Measurements from ENCODE around the gene TMEM236. TPM values are rescaled to one million over a fixed set of nuclear protein-coding genes. Genes with fewer than 3 reads are reported as not detected.

Gene TMEM236
- total and polyA plus RNA-seq, 2 donors: 0.44 to 1.2 TPM

DNA sequence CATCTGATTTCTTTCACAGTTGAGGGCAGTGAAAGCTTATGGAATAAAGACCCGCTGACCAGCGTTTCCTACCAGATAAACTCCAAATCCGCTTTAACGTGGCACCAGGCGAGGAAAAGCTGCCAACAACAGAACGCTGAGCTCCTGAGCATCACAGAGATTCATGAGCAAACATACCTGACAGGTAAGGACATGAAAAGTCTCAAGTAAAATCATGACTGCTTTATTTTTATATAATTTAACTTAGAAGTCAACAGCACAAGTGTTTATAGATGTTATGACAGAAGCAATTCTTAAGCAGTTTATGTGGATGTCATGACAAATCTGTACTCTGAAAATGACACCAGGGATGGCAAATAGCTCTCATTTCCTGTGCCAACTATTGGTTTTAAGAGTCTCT, 81.7 kb downstream of the TMEM236 start:
- Histone ChIP-seq H3K4me1 (ENCODE audit: insufficient read depth) (no peaks in the 10 kb centered on the region), H3K27ac (ENCODE audit: low read depth) (no peak overlapping the region), H3K4me3 (ENCODE audit: low read depth, low read length) (no peak overlapping the region), H3K36me3 (ENCODE audit: insufficient read depth) (no peaks in the 10 kb centered on the region)
- DNase-seq (ENCODE audit: extremely low spot score): no peak
- WGBS: 55% methylated on average over 6 of the region's 6 CpGs

GRCh38 chr10:17835688-17836087, 83.7 kb downstream of the TMEM236 start:
- WGBS: 35% methylated on average over 1 of the region's 1 CpG
- Histone ChIP-seq H3K4me3 (ENCODE audit: low read depth, low read length) (no peak overlapping the region), H3K4me1 (ENCODE audit: insufficient read depth) (no peaks in the 10 kb centered on the region), H3K27ac (ENCODE audit: low read depth) (no peak overlapping the region), H3K36me3 (ENCODE audit: insufficient read depth) (no peaks in the 10 kb centered on the region)
- DNase-seq (ENCODE audit: extremely low spot score): no peak

DNA sequence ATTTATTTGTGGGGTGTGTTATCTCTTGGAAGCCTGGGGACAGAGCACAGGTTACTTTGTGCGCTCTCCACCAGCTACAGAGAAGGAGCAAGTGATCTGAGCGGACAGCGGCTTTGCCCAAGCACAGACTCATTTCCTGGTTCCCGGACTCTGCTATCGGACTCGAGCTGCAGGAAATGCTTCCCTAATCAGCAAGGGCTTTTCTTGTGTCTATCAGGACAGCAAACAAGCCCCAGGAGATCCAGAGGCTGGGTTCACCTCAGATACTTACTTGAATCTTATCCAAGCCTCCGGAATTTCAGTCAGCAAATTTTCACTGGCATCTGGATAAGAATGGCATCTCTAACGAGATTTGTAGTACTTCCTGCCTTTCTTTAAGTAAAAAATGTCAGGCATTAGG, 84.9 kb downstream of the TMEM236 start:
- DNase-seq (ENCODE audit: extremely low spot score): no peak
- H3K36me3 ChIP-seq (ENCODE audit: insufficient read depth): no peaks in the 10 kb centered on the region
- no peak overlapping the region for H3K4me3 ChIP-seq (ENCODE audit: low read depth, low read length)
- no peak overlapping the region for H3K27ac ChIP-seq (ENCODE audit: low read depth)
- no peaks in the 10 kb centered on the region for H3K4me1 ChIP-seq (ENCODE audit: insufficient read depth)
- WGBS: 8% methylated on average over 8 of the region's 8 CpGs

- no peak for DNase-seq (ENCODE audit: extremely low spot score)
- no peaks in the 10 kb centered on the region for H3K36me3 ChIP-seq (ENCODE audit: insufficient read depth)
- 45% methylated on average over 9 of the region's 9 CpGs for WGBS
- no peak overlapping the region for H3K27ac ChIP-seq (ENCODE audit: low read depth)
- no peak overlapping the region for H3K4me3 ChIP-seq (ENCODE audit: low read depth, low read length)
- no peaks in the 10 kb centered on the region for H3K4me1 ChIP-seq (ENCODE audit: insufficient read depth)
Observed at GRCh38 chr10:17838080-17838648, 86.2 kb downstream of the TMEM236 start.

- no peak for DNase-seq (ENCODE audit: extremely low spot score)
- Histone ChIP-seq H3K4me1 (ENCODE audit: insufficient read depth) (no peaks in the 10 kb centered on the region), H3K36me3 (ENCODE audit: insufficient read depth) (no peaks in the 10 kb centered on the region), H3K4me3 (ENCODE audit: low read depth, low read length) (no peak overlapping the region), H3K27ac (ENCODE audit: low read depth) (no peak overlapping the region)
- 91% methylated on average over 1 of the region's 1 CpG for WGBS
Observed at GRCh38 chr10:17841050-17841449, 89.0 kb downstream of the TMEM236 start.

- H3K36me3 ChIP-seq (ENCODE audit: insufficient read depth): no peaks in the 10 kb centered on the region
- DNase-seq (ENCODE audit: extremely low spot score): no peak
- no peak overlapping the region for H3K27ac ChIP-seq (ENCODE audit: low read depth)
- WGBS: 87% methylated on average over 5 of the region's 5 CpGs
- no peaks in the 10 kb centered on the region for H3K4me1 ChIP-seq (ENCODE audit: insufficient read depth)
- H3K4me3 ChIP-seq (ENCODE audit: low read depth, low read length): no peak overlapping the region
Observed at GRCh38 chr10:17842641-17843040, 90.6 kb downstream of the TMEM236 start.

GRCh38 chr10:17847585-17848296, 95.7 kb downstream of the TMEM236 start:
- 67% methylated on average over 5 of the region's 5 CpGs for WGBS
- Histone ChIP-seq H3K4me1 (ENCODE audit: insufficient read depth) (no peaks in the 10 kb centered on the region), H3K4me3 (ENCODE audit: low read depth, low read length) (no peak overlapping the region), H3K27ac (ENCODE audit: low read depth) (no peak overlapping the region), H3K36me3 (ENCODE audit: insufficient read depth) (no peaks in the 10 kb centered on the region)
- DNase-seq (ENCODE audit: extremely low spot score): no peak

DNA sequence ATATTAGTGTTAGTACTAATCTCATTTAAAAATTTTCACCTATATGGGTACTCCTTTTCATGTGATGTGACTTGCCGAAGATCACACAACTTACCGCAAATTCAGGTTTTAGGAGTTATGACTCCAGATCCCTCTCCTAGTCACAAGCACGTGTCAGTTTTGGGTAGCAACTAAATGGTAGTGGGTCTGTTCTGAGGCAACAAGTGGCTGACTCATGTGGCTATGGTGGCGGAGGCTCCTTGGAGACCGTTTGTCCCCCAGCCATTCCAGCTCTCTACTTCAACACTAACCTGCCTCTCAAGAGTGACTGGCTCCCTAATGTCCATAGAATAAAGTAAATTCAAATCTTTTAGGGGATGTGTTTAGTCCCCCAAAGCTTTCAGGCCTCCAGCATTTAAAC, 96.6 kb downstream of the TMEM236 start:
- no peak for DNase-seq (ENCODE audit: extremely low spot score)
- Histone ChIP-seq H3K36me3 (ENCODE audit: insufficient read depth) (no peaks in the 10 kb centered on the region), H3K4me3 (ENCODE audit: low read depth, low read length) (no peak overlapping the region), H3K27ac (ENCODE audit: low read depth) (no peak overlapping the region), H3K4me1 (ENCODE audit: insufficient read depth) (no peaks in the 10 kb centered on the region)
- 90% methylated on average over 5 of the region's 5 CpGs for WGBS

Small RNA genes lying within 50 kb of the gene (small RNA-seq; reads per million reads assigned to genes)
- gene MIR511: 2.0 reads per million, percentile 86 among the genes with 10 or more reads in this experiment

Other genes with a start within 250 kb of the TMEM236 start
- gene HACD1, start 134.8 kb upstream of the TMEM236 start, total RNA-seq: 37.7 TPM
- 29.0 TPM for gene HACD1, start 134.8 kb upstream of the TMEM236 start, polyA plus RNA-seq
- 55.0 TPM for gene STAM, start 108.0 kb upstream of the TMEM236 start, total RNA-seq
- 12.5 TPM for gene STAM, start 108.0 kb upstream of the TMEM236 start, polyA plus RNA-seq
- 41.2 TPM for gene MRC1, start 57.1 kb downstream of the TMEM236 start, total RNA-seq
- gene MRC1, start 57.1 kb downstream of the TMEM236 start, polyA plus RNA-seq: 32.7 TPM
- not detected for gene SLC39A12, start 199.7 kb downstream of the TMEM236 start, total RNA-seq
- gene SLC39A12, start 199.7 kb downstream of the TMEM236 start, polyA plus RNA-seq: 0.04 TPM

Measured in urinary bladder (tissue), 4 donors.